GM12878 (cell line): Measurements from ENCODE around the gene TCF25.

ENCODE experiments used
- BHLHE40 ChIP-seq, 2 experiments: fragments of 450-650 bp in 1 of 2; IDR thresholded peaks; 2 replicates each; pipeline ENCODE4 v1.6.1; 2011 to 2017; ENCODE audit warnings: low read depth in 2 of 2, borderline replicate concordance in 1 of 2, improper control_type of control experiment in 1 of 2, low read length in 1 of 2, mild to moderate bottlenecking in 1 of 2
- BRCA1 ChIP-seq: IDR thresholded peaks from 2 replicates; pipeline ENCODE4 v1.6.1; 2011; ENCODE audit warnings: low read depth, low read length, improper control_type of control experiment
- EZH2 ChIP-seq: IDR thresholded peaks from 2 replicates; pipeline ENCODE4 v1.6.1; 2012; ENCODE audit warnings: low read depth, mild to moderate bottlenecking, control low read depth, inconsistent platforms, low read length, borderline replicate concordance; ENCODE audit not compliant: control insufficient read depth
- GATAD2B ChIP-seq: fragments of 450-650 bp; conservative IDR thresholded peaks from 2 replicates; pipeline ENCODE4 v1.6.1; 2017; ENCODE audit warnings: low read depth, mild to moderate bottlenecking, moderate library complexity
- MXI1 ChIP-seq: fragments of 150-350 bp; IDR thresholded peaks from 2 replicates; pipeline ENCODE4 v1.6.1; 2011; ENCODE audit warnings: low read depth, mild to moderate bottlenecking, inconsistent platforms, low read length, improper control_type of control experiment
- NFXL1 ChIP-seq: fragments of 450-650 bp; IDR thresholded peaks from 2 replicates; pipeline ENCODE4 v1.6.1; 2017; ENCODE audit warnings: antibody characterized with exemption, mild to moderate bottlenecking, borderline replicate concordance
- PAX5 ChIP-seq: IDR thresholded peaks from 2 replicates; pipeline ENCODE4 v1.6.1; 2011; ENCODE audit warnings: low read depth, low read length, borderline replicate concordance
- POLR2A ChIP-seq: IDR thresholded peaks from 2 replicates; pipeline ENCODE4 v1.6.1; 2011; ENCODE audit warnings: low read depth, mild to moderate bottlenecking, low read length
- POLR2AphosphoS2 ChIP-seq: IDR thresholded peaks from 2 replicates; pipeline ENCODE4 v1.6.1; 2011; ENCODE audit warnings: low read depth, mild to moderate bottlenecking, low read length, improper control_type of control experiment, moderate library complexity
- RAD21 ChIP-seq: IDR thresholded peaks from 2 replicates; pipeline ENCODE4 v1.6.1; 2011; ENCODE audit warnings: mild to moderate bottlenecking, low read depth, low read length, moderate library complexity; ENCODE audit not compliant: insufficient read depth
- SMC3 ChIP-seq: IDR thresholded peaks from 2 replicates; pipeline ENCODE4 v1.6.1; 2011; ENCODE audit warnings: low read length, improper control_type of control experiment, borderline replicate concordance
- TF ChIP-seq, protein P1 (sequence below), 3 experiments: IDR thresholded peaks in 2 of 3; conservative IDR thresholded peaks in 1 of 3; 2 replicates each; pipeline ENCODE4 v1.5.1; 2011; ENCODE audit warnings: low read depth in 3 of 3, low read length in 3 of 3, mild to moderate bottlenecking in 3 of 3, control low read depth in 2 of 3, moderate library complexity in 2 of 3, inconsistent platforms in 1 of 3, mixed read lengths in 1 of 3; ENCODE audit not compliant: control insufficient read depth in 2 of 3, insufficient read depth in 1 of 3; ENCODE audit errors: extremely low read depth in 1 of 3
- TF ChIP-seq, protein P2 (sequence below): IDR thresholded peaks from 2 replicates; pipeline ENCODE4 v1.6.1; 2012; ENCODE audit warnings: mild to moderate bottlenecking, low read depth, low read length

GRCh38 chr16:89890200-89890599 is 16.8 kb downstream of the TCF25 start:
- TF ChIP-seq PAX5, result no peak
- TF ChIP-seq, protein P1, sequence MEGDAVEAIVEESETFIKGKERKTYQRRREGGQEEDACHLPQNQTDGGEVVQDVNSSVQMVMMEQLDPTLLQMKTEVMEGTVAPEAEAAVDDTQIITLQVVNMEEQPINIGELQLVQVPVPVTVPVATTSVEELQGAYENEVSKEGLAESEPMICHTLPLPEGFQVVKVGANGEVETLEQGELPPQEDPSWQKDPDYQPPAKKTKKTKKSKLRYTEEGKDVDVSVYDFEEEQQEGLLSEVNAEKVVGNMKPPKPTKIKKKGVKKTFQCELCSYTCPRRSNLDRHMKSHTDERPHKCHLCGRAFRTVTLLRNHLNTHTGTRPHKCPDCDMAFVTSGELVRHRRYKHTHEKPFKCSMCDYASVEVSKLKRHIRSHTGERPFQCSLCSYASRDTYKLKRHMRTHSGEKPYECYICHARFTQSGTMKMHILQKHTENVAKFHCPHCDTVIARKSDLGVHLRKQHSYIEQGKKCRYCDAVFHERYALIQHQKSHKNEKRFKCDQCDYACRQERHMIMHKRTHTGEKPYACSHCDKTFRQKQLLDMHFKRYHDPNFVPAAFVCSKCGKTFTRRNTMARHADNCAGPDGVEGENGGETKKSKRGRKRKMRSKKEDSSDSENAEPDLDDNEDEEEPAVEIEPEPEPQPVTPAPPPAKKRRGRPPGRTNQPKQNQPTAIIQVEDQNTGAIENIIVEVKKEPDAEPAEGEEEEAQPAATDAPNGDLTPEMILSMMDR (IDR thresholded peaks at IDR 0.05 in 2 of 3, conservative IDR thresholded peaks at IDR 0.05 in 1 of 3; ENCODE audit: control insufficient read depth in 2 of 3, extremely low read depth in 1 of 3, insufficient read depth in 1 of 3, low read depth in 3 of 3, low read length in 3 of 3), result no peak
- TF ChIP-seq POLR2AphosphoS2, result no peak
- TF ChIP-seq POLR2A, result no peak
- TF ChIP-seq SMC3, result no peak
- TF ChIP-seq NFXL1, result no peak
- no peak for TF ChIP-seq BRCA1
- TF ChIP-seq EZH2, result no peak
- no peak for TF ChIP-seq MXI1
- no peak for TF ChIP-seq RAD21
- no peak for TF ChIP-seq GATAD2B
- TF ChIP-seq, protein P2, sequence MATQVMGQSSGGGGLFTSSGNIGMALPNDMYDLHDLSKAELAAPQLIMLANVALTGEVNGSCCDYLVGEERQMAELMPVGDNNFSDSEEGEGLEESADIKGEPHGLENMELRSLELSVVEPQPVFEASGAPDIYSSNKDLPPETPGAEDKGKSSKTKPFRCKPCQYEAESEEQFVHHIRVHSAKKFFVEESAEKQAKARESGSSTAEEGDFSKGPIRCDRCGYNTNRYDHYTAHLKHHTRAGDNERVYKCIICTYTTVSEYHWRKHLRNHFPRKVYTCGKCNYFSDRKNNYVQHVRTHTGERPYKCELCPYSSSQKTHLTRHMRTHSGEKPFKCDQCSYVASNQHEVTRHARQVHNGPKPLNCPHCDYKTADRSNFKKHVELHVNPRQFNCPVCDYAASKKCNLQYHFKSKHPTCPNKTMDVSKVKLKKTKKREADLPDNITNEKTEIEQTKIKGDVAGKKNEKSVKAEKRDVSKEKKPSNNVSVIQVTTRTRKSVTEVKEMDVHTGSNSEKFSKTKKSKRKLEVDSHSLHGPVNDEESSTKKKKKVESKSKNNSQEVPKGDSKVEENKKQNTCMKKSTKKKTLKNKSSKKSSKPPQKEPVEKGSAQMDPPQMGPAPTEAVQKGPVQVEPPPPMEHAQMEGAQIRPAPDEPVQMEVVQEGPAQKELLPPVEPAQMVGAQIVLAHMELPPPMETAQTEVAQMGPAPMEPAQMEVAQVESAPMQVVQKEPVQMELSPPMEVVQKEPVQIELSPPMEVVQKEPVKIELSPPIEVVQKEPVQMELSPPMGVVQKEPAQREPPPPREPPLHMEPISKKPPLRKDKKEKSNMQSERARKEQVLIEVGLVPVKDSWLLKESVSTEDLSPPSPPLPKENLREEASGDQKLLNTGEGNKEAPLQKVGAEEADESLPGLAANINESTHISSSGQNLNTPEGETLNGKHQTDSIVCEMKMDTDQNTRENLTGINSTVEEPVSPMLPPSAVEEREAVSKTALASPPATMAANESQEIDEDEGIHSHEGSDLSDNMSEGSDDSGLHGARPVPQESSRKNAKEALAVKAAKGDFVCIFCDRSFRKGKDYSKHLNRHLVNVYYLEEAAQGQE, result no peak
- no peak for TF ChIP-seq BHLHE40 (IDR thresholded peaks at IDR 0.05; ENCODE audit: borderline replicate concordance in 1 of 2, low read depth in 2 of 2, low read length in 1 of 2)
